HepG2 (cell line): ENCODE measurements around the gene TAF1B. TPM values are rescaled to one million over a fixed set of nuclear protein-coding genes. Genes with fewer than 3 reads are reported as not detected.

ENCODE experiments used
- AGO2 ChIP-seq: fragments of 200-400 bp; formaldehyde crosslinking; optimal IDR thresholded peaks from 2 replicates; pipeline ENCODE3; 2017; ENCODE audit warnings: mild to moderate bottlenecking, low read depth, low read length, moderate library complexity
- HDAC1 ChIP-seq: sonication (generic); formaldehyde crosslinking; IDR thresholded peaks from 2 replicates; pipeline ENCODE4 v1.5.1; 2020; ENCODE audit warnings: mild to moderate bottlenecking, missing genetic modification reagents
- HNRNPL ChIP-seq: fragments of 200-400 bp; formaldehyde crosslinking; IDR thresholded peaks from 2 replicates; pipeline ENCODE4 v1.6.1; 2017; ENCODE audit warnings: mild to moderate bottlenecking, low read depth, low read length
- MED1 ChIP-seq: sonication (generic); formaldehyde crosslinking; IDR thresholded peaks from 2 replicates; pipeline ENCODE4 v1.4.0; 2020; ENCODE audit warnings: missing genetic modification reagents
- NCOA2 ChIP-seq: sonication (generic); formaldehyde crosslinking; IDR thresholded peaks from 2 replicates; pipeline ENCODE4 v1.8.0; 2022; ENCODE audit warnings: inconsistent platforms
- PCBP1 ChIP-seq: fragments of 200-400 bp; formaldehyde crosslinking; IDR thresholded peaks from 2 replicates; pipeline ENCODE4 v1.6.1; 2017; ENCODE audit warnings: mild to moderate bottlenecking, low read depth, low read length, borderline replicate concordance
- RBM39 ChIP-seq: fragments of 200-400 bp; formaldehyde crosslinking; IDR thresholded peaks from one replicate; pipeline ENCODE4 v1.6.1; 2018; ENCODE audit warnings: antibody characterized with exemption, mild to moderate bottlenecking, low read depth, low read length; ENCODE audit not compliant: poor library complexity, severe bottlenecking
- SAP130 ChIP-seq: IDR thresholded peaks from 2 replicates; pipeline ENCODE4 v1.6.1; 2016; ENCODE audit warnings: low read depth
- SKIL ChIP-seq: sonication (generic); formaldehyde crosslinking; IDR thresholded peaks from 2 replicates; pipeline ENCODE4 v1.8.0; 2022; ENCODE audit warnings: missing genetic modification reagents, mild to moderate bottlenecking, moderate library complexity, borderline replicate concordance
- SP4 ChIP-seq: sonication (generic); formaldehyde crosslinking; IDR thresholded peaks from 2 replicates; pipeline ENCODE4 v1.8.1; 2023; ENCODE audit warnings: mild to moderate bottlenecking, missing genetic modification reagents
- SRSF1 ChIP-seq: fragments of 200-400 bp; formaldehyde crosslinking; optimal IDR thresholded peaks from 2 replicates; pipeline ENCODE3; 2017; ENCODE audit warnings: mild to moderate bottlenecking, low read depth, low read length, moderate library complexity
- TBX2 ChIP-seq: sonication (generic); formaldehyde crosslinking; IDR thresholded peaks from 2 replicates; pipeline ENCODE4 v1.5.0; 2020; ENCODE audit warnings: missing genetic modification reagents, mild to moderate bottlenecking, borderline replicate concordance
- ZBTB42 ChIP-seq: sonication (generic); formaldehyde crosslinking; IDR thresholded peaks from 2 replicates; pipeline ENCODE4 v1.5.0; 2020; ENCODE audit warnings: mild to moderate bottlenecking, missing genetic modification reagents
- ZHX2 ChIP-seq, 2 experiments: sonication (generic) in 1 of 2; formaldehyde crosslinking in 1 of 2; IDR thresholded peaks; 2 replicates each; pipeline versions ENCODE4 v1.6.1 to v1.9.0; 2014 to 2022; ENCODE audit warnings: antibody characterized with exemption in 1 of 2, borderline replicate concordance in 1 of 2, inconsistent platforms in 1 of 2, low read depth in 1 of 2, missing genetic modification reagents in 1 of 2
- ZNF343 ChIP-seq: sonication (generic); formaldehyde crosslinking; IDR thresholded peaks from 2 replicates; pipeline ENCODE4 v1.4.0; 2020; ENCODE audit warnings: mild to moderate bottlenecking, missing genetic modification reagents
- ZNF704 ChIP-seq: sonication (generic); formaldehyde crosslinking; IDR thresholded peaks from 2 replicates; pipeline ENCODE4 v1.8.1; 2023; ENCODE audit warnings: mild to moderate bottlenecking, inconsistent platforms, moderate library complexity, missing genetic modification reagents, borderline replicate concordance
- ZNF768 ChIP-seq: sonication (generic); formaldehyde crosslinking; IDR thresholded peaks from 2 replicates; pipeline ENCODE4 v1.4.0; 2020; ENCODE audit warnings: missing genetic modification reagents
- ZNF777 ChIP-seq: sonication (generic); formaldehyde crosslinking; IDR thresholded peaks from 2 replicates; pipeline ENCODE4 v1.4.0; 2020; ENCODE audit warnings: missing genetic modification reagents
- polyA plus RNA-seq, 8 experiments: library from polyadenylated mRNA; depleted of rRNA in 3 of 8; stranded (reverse) in 7 of 8; unstranded in 1 of 8; fragments of >200 nt; fragmentation: Illumina TruSeq in 4 of 8; extraction: Trizol in 4 of 8; gene quantifications; 2 replicates each; pipeline versions ENCODE4 v1.2.1 to v1.2.3, GENCODE V29; 2011 to 2016; ENCODE audit warnings: low read depth in 4 of 8, missing spikeins in 1 of 8, mixed read lengths in 1 of 8; ENCODE audit not compliant: insufficient read depth in 1 of 8
- total RNA-seq, 5 experiments: library from RNA; depleted of rRNA; stranded (reverse); fragments of >200 nt; fragmentation: Illumina TruSeq; extraction: Trizol; gene quantifications; 2 replicates each; pipeline ENCODE4 v1.2.3, GENCODE V29; 2016; ENCODE audit warnings: low read depth in 1 of 5

The TAF1B gene
- total and polyA plus RNA-seq, 2 of the 13 experiments (the other 11 are each of a cell fraction or from before 2014, with no cell fraction given) = 13.3 to 27.7 TPM

DNA sequence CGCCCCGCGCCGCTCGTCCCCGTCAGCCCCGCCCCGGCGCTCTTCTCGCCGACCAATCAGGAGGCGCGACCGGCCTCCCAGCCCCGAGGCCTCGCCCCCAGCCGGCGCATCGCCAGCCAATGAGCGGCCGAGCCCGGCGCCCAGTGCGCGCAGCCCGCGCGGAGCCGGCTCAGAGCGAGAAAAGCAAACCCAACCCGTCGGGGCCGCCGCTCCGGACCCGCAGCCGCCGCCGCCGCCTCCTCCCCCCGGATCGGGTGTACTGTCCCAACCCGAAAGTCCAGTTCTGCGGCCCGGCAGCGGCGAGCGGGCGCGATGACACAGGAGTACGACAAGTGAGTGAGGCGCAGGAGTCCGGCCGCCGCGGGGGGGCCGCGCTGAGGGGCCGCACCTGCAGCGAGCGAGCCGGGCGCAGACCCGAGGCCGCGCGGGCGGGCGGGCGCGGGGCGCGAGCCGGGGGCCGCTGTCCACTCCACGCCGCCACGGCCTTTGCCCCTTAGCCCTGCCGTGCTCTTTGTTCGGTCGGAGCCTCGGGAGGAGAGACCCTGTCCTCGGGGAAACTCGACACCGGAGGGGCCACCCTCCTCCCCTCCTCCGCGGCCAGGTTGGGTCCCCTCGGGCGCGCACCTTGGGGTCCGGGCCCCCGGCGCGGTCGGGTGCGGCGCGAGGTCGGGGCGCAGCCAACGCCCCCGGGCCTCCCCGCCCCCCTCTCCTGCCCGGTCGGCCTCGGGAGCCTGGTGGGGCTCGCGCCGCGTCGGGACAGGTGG lies 108.4 kb downstream of the TAF1B start, which contains the start of gene GRHL1 (continued):
- TF ChIP-seq SRSF1 (peak; percentile 48), ZNF343 (CRISPR knock-in tag) (0 out of 2 replicates have a peak, but pooled peaks have one; percentile 60), SKIL (no peak), HDAC1 (peak; percentile 39; the same call in 1 of the 2 replicates), MED1 (CRISPR knock-in tag) (0 out of 2 replicates have a peak, but pooled peaks have one; percentile 37), ZBTB42 (CRISPR knock-in tag) (no peak), NCOA2 (no peak), SP4 (CRISPR knock-in tag) (peak; percentile 41; the same call in 1 of the 2 replicates), PCBP1 (no peak), HNRNPL (no peak), TBX2 (CRISPR knock-in tag) (peak; percentile 53), ZNF777 (CRISPR knock-in tag) (peak; percentile 98), AGO2 (peak; percentile 55), SAP130 (CRISPR knock-in tag) (peak; percentile 76), ZHX2 (IDR thresholded peaks at IDR 0.05; ENCODE audit: low read depth) (no peak), ZHX2 (CRISPR knock-in tag; IDR thresholded peaks at IDR 0.05; ENCODE audit: borderline replicate concordance) (0 out of 2 replicates have a peak, but pooled peaks have one; percentile 20), RBM39 (no peak), ZNF704 (peak; percentile 77; the same call in 1 of the 2 replicates), ZNF768 (peak; percentile 39; the same call in 1 of the 2 replicates)
